Measurements from ENCODE around the gene SNAI1.

- TF ChIP-seq ZNF274 (IDR thresholded peaks at IDR 0.05; ENCODE audit: low read depth, low read length) (no peak), YY1 (IDR thresholded peaks at IDR 0.05; ENCODE audit: insufficient read depth, insufficient read length) (no peak), SUZ12 (IDR thresholded peaks at IDR 0.05; ENCODE audit: extremely low read depth, insufficient read depth, insufficient read length) (no peak)
These were observed 36.9 kb upstream of the SNAI1 start for GRCh38 chr20:49945701-49946477.
